Thyroid gland (tissue), 4 donors: Measurements from ENCODE around the gene PREX1.

ENCODE experiments used
- POLR2A ChIP-seq, 2 donors: fragments of 450-650 bp; IDR thresholded peaks; one replicate each; pipeline ENCODE4 v1.6.1; 2017; ENCODE audit warnings: antibody characterized with exemption in 2 of 2, mild to moderate bottlenecking in 2 of 2, moderate library complexity in 1 of 2
- TF ChIP-seq, protein P1 (sequence below), 6 experiments: fragments of 200-600 bp in 3 of 6; fragments of 450-650 bp in 3 of 6; sonication (generic) in 3 of 6; IDR thresholded peaks; one replicate each; pipeline ENCODE4 v1.5.1; 2016 to 2019; ENCODE audit warnings: antibody characterized with exemption in 6 of 6, mild to moderate bottlenecking in 2 of 6, inconsistent platforms in 1 of 6, moderate library complexity in 1 of 6

DNA sequence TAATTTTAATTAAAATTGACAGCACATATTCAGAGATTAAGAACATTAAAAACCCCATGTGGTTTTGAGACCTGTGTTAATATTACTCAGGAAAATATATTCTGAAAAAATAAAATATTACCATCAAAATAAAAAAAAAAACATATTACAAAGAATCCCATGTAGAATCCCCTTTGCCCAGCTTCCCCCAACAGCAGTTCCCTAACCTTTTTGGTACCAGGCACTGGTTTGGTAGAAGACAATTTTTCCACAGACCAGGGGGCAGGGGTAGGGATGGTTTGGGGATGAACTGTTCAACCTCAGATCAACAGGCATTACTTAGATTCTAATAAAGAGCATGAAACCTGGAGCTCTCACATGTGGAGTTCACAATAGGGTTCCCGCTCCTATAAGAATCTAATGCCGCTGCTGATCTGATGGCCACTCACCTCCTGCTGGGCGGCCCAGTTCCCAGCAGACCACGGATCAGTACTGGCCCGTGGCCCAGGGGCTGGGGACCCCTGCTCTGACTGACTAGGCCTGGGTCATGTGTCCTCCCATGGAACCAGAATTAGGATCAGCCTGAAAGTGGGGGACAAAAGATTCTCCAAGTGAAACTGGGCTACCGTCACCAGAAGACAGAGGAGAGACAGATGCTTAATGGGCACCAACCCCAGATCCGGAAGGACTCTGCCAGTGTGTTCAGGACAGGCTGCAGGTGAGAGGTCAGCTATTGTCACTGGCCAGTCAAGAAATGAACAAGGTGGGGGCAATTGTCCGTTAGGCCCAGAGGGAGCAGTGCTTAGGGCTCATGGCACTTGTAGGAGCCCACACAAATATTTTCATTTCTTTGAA is 235.5 kb downstream of the PREX1 start:
- TF ChIP-seq, protein P1, sequence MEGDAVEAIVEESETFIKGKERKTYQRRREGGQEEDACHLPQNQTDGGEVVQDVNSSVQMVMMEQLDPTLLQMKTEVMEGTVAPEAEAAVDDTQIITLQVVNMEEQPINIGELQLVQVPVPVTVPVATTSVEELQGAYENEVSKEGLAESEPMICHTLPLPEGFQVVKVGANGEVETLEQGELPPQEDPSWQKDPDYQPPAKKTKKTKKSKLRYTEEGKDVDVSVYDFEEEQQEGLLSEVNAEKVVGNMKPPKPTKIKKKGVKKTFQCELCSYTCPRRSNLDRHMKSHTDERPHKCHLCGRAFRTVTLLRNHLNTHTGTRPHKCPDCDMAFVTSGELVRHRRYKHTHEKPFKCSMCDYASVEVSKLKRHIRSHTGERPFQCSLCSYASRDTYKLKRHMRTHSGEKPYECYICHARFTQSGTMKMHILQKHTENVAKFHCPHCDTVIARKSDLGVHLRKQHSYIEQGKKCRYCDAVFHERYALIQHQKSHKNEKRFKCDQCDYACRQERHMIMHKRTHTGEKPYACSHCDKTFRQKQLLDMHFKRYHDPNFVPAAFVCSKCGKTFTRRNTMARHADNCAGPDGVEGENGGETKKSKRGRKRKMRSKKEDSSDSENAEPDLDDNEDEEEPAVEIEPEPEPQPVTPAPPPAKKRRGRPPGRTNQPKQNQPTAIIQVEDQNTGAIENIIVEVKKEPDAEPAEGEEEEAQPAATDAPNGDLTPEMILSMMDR (IDR thresholded peaks at IDR 0.05): no peak
- no peak for TF ChIP-seq POLR2A (IDR thresholded peaks at IDR 0.05)
